Mucosa of descending colon (tissue), 3 donors: ENCODE data around the gene CRBN. TPM values are rescaled to one million over a fixed set of nuclear protein-coding genes. Genes with fewer than 3 reads are reported as not detected.

Source experiments
- ATAC-seq: fragments of 200-7000 bp; cut with Tn5 transposase; one replicate; pipeline ENCODE4 v1.9.1; 2020; ENCODE audit warnings: mild to moderate bottlenecking, moderate library complexity
- DNase-seq, 3 donors: peaks; one replicate each; pipeline ENCODE4 v3.0.0-alpha.2; 2020
- H3K36me3 ChIP-seq: fragments of 200-600 bp; one replicate; pipeline ENCODE4 v1.8.0; 2021; ENCODE audit warnings: low read depth, mild to moderate bottlenecking
- H3K4me1 ChIP-seq: fragments of 200-600 bp; one replicate; pipeline ENCODE4 v1.8.0; 2021; ENCODE audit warnings: low read depth, mild to moderate bottlenecking
- H3K4me3 ChIP-seq: fragments of 200-600 bp; one replicate; pipeline ENCODE4 v1.8.0; 2021; ENCODE audit warnings: mild to moderate bottlenecking
- H3K9me3 ChIP-seq: fragments of 200-600 bp; one replicate; pipeline ENCODE4 v1.8.0; 2021; ENCODE audit warnings: mild to moderate bottlenecking
- CTCF ChIP-seq: fragments of 200-600 bp; IDR thresholded peaks from one replicate; pipeline ENCODE4 v1.8.0; 2022; ENCODE audit warnings: antibody characterized with exemption, mild to moderate bottlenecking
- intact Hi-C, 2 donors: fragments of 100-400 bp; cut with DNase I in 1 of 2; cut with micrococcal nuclease in 1 of 2; formaldehyde crosslinking; loops; one replicate each; pipeline versions ENCODE4 v1.11.0 to v1.11.1; 2022; cut with DNase I, micrococcal nuclease
- total RNA-seq, 3 donors: library from RNA; stranded (reverse); fragmentation: NEBNext Ultra II Directional in 2 of 3; extraction: Animal tissue kit (Norgen Biotek cat#: 25700) in 2 of 3; gene quantifications; one replicate each; pipeline versions ENCODE4 v1.2.1 to v1.2.4, GENCODE V29; 2021 to 2023
- donor health status: DM: no; HTN: no; CAD: no; lungs with moderate emphysema.
- donor health status: DM: no; HTN: no; CAD: no.
- donor health status: DM: no; HTN: yes; CAD: no.

Gene CRBN
- total RNA-seq, 3 donors from 2014 or later, result 35.8 to 65.9 (median 64.8) TPM

GRCh38 chr3:3141939-3142338 lies 37.6 kb downstream of the CRBN start:
- H3K36me3 ChIP-seq, result no peaks in the 10 kb centered on the region

GRCh38 chr3:3137526-3137925 lies 42.0 kb downstream of the CRBN start:
- intact Hi-C loops, result no loop called here

More at GRCh38 chr3:3141939-3142338, 37.6 kb downstream of the CRBN start:
- DNase-seq (no peak), ATAC-seq (no peak)
- Histone ChIP-seq H3K4me1 (peaks cover 3% of the 10 kb centered on the region), H3K4me3 (no peak overlapping the region), H3K9me3 (no peaks in the 10 kb centered on the region)
- intact Hi-C loops, result no loop called here
- TF ChIP-seq CTCF, result no peak

GRCh38 chr3:3134750-3135448 lies 44.6 kb downstream of the CRBN start:
- ATAC-seq (peak; percentile 56), DNase-seq (no peak)
- H3K4me1 ChIP-seq, result peaks cover 17% of the 10 kb centered on the region
- intact Hi-C loops, result no loop called here
- no peaks in the 10 kb centered on the region for H3K36me3 ChIP-seq
- TF ChIP-seq CTCF, result no peak
- no peak overlapping the region for H3K4me3 ChIP-seq
- no peaks in the 10 kb centered on the region for H3K9me3 ChIP-seq

More at GRCh38 chr3:3137526-3137925, 42.0 kb downstream of the CRBN start:
- Histone ChIP-seq H3K36me3 (no peaks in the 10 kb centered on the region), H3K4me3 (no peak overlapping the region), H3K4me1 (peaks cover 17% of the 10 kb centered on the region), H3K9me3 (no peaks in the 10 kb centered on the region)
- ATAC-seq (peak; percentile 87), DNase-seq (no peak)
- TF ChIP-seq CTCF, result no peak

- intact Hi-C loops, result no loop called here
- no peak for ATAC-seq
- TF ChIP-seq CTCF, result no peak
- DNase-seq, result no peak
- Histone ChIP-seq H3K36me3 (no peaks in the 10 kb centered on the region), H3K9me3 (no peaks in the 10 kb centered on the region), H3K4me3 (no peak overlapping the region), H3K4me1 (peaks cover 17% of the 10 kb centered on the region)
Measured at GRCh38 chr3:3133500-3133899, 46.0 kb downstream of the CRBN start.

- no peak overlapping the region for H3K4me3 ChIP-seq
- H3K36me3 ChIP-seq, result no peaks in the 10 kb centered on the region
- intact Hi-C loops, result no loop called here
- ATAC-seq (no peak), DNase-seq (no peak)
- TF ChIP-seq CTCF, result no peak
- peaks cover 7% of the 10 kb centered on the region for H3K4me1 ChIP-seq
- no peaks in the 10 kb centered on the region for H3K9me3 ChIP-seq
Measured at GRCh38 chr3:3129579-3129978, 49.9 kb downstream of the CRBN start.
